HG03460 (cell line): ENCODE measurements around the gene ZNF616.
A peak's percentile ranks its signal among the peaks of the same experiment; 100 is the strongest.

Experiments used
- ATAC-seq: cut with Tn5 transposase; IDR thresholded peaks from one replicate; pipeline ENCODE4 v1.9.1; 2021; ENCODE audit not compliant: unreplicated experiment

The ZNF616 gene

DNA sequence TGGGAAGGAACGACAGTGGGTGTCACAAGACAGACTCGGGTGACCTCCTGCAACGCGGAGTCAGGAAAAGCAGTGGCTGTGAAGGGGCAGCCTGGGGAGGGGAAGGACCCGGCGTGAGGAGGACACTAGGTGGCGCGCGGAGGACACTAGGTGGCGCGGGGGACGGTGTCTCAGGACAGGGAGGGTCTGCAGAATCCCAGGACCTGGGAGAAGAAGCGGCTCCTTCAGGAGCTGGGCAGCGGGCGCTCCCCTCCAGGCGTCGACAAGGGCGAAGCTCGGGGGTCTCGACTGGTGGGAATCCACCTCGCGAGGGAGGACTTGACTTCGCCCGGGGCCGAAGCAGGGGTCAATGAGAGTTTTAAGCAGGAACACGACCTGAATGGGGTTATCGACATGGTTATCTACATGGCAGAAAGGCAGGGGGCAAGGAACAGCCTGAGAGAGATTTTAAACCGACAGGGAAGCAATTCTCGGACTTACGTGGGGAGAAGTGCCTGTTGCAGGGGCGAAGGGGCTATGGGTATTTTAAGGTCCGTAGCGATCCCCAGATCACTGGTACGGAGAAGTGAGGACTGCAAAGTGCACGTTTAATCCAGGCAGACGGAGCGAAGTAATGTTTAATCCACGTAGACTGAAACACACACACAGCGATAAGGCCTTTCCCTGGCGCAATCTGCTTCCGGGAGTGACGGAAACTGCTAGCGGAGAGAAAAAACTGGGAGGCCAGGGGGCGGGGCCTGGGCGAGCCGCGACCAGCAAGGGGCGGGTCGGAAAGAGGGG lies at the start of gene ZNF616:
ZNF616 (minus strand) TSS at position 687 of the 780 bp plus-strand sequence. CDS start 9,426 bp downstream, outside the sequence.
- ATAC-seq, result peak; percentile 77

DNA sequence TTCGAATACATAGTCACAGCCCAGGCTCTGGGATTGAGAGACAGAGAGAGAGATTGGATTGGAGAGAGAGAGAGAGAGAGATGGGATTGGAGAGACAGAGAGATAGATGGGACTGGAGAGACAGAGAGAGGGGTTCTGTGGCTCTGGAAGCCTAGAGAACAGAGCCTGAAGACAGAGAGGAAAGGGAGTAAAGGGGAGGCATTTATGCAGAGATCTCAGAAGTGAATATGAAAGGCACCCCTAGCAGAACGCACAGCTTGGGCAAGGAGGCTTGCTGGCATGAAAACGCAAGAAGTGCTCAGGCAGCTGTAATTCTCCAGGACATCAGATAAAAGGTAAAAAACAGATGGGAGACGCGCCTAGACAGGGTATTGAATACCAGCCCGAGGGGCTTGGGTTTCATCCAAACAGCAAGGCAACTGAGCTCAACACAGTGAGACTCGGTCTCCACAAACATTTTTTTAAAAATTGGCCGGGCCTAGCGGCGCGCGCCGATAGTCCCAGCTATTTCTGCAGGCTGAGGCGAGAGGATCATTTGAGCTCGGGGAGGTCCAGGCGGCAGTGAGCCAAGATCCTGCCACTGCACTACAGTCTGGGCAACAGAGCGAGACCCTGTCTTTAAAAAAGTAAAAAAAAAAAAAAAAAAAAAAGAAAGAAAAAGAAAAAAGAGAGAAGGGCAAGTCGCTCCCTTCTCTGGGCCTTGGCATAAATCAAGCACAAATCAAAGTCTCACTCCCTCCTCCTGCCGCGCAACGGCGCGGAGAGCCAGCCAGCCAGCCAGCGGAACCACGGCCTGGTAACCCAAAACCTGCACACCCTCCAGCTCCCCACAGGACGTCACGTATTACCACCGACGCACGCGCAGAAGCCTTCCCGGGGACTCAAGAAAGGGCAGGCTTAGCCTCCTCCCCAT lies 49.3 kb upstream of the ZNF616 start:
- no peak for ATAC-seq

DNA sequence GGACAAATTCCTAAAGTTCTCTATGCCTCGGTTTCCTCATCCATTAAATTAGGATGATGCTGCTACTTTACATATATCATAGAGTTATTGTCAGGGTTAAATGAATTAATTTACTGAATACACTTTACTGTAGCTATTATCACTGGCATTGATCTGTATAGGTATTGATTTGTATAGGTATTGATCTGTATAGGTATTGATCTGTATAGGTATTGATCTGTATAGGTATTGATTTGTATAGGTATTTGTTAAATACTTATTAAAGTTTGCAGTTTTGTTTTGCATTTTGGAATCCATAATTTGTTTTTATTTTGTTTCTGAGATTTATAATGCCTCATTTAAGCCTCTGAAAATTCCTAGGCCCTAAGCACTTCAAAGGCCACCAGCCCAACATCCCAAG lies 47.7 kb upstream of the ZNF616 start:
- no peak for ATAC-seq

DNA sequence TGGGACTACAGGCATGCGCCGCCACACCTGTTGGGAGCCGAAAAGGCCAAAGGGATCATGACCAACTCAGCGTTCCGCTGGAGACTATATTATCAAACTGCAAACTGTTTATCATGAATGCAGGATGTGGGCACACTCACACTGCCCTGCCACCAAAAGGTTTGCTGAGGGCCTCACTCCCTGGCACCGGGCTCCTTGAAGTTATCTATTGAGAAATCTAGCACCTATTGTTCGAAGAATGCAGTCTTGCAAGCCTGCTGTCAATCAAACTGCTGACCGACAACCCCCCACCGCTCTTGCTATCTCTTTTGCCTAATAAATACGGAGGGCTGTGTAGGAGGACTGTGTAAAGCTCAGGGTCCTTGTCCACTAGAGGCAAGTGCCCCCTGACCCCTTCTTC lies 36.8 kb upstream of the ZNF616 start:
- ATAC-seq, result no peak

DNA sequence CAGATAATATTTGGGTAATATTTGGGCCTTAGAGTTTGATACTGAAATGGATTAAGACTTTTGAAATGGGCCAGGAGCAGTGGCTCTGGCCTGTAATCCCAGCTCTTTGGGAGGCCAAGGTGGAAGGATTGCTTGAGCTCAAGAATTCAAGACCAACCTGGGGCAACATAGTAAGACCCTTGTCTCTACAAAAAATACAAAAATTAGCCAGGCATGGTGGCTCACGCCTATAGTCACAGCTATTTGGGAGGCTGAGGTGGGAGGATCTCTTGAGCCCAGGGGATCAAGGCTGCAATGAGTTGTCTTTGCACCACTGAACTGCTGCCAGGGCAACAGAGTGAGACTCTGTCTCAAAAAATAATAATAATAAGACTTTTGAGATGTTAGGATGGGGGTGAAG lies 32.6 kb upstream of the ZNF616 start:
- no peak for ATAC-seq

DNA sequence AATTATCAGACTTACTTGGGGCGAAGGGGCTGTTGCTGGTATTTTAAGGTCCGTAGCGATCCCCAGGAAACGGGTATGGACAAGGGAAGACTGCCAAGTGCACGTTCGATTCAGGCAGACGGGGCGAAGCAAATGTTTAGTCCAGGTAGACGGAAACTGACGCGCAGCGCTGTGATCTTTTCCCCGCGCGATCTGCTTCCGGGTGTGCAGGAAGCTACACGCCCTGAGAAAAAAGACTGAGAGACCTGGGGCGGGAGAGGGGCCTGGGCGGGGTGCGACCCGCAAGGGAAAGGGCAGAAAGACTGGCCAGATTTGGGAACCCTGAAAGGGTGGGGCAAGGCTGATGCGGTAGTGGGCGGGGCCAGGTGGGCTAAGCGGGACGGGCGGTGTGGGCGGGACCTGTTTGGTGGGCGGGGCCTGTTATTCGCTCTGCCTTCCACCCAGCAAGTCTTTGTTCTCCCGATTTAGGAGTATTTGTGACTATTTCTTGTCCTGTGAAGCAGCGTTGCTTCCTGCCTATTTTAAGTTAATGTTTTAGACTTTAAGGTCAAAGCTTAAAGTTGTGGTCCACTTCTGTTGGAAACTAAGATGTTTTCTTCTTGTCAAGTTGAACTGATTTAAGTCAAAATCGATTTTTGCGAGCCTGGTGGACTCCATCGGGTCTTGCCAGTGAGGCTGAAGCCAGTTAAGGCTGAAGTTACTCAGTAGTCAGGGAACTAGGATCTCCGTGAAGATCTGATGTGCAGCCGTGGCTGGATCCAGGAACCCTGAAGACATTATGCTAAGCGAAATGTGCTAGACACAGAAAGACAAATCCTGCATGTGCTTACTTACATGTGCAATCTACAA lies 31.8 kb upstream of the ZNF616 start, which contains the start of gene ZNF836:
ZNF836 (minus strand) TSS at position 301 of the 849 bp plus-strand sequence. CDS start 3,549 bp downstream, outside the sequence.
- peak; percentile 84 for ATAC-seq

DNA sequence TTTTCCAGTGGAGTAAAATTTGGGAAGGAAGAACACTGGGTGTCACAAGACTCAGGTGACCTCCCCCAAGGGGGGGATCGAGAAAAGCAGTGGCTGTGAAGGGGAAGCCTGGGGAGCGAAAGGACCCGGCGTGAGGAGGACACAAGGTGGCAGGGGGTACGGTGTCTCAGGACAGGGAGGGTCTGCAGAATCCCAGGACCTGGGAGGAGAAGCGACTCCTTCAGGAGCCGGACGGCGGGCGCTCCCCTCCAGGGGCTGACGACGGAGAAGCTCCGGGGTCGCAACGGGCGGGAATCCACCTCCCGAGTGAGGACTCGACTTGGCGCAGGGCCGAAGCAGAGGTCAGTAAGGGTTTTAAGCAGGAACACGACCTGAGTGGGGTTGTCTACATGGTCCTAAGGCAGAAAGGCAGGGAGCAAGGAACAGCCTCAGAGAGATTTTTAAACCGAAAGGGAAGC lies 31.2 kb upstream of the ZNF616 start:
- peak; percentile 6 for ATAC-seq

DNA sequence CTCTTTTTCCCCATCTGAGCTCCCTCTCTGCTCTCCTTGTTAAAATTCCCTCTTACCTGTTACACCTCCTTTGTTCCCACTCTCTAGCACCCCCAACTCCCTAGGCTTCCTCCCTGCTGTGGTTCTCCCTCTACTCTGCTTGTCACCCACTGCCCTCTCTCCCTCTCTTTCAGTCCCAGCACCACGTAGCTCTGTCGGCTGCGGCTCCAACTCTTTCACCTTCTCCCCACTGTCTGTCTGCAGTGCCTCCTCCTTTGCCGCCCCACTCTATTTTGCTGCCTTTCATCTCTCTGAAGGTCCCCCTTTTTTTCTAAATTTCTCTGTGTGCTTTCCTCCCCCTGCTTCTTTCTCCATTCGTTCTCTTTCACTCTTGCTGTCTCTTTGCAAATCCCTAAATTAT lies 30.6 kb upstream of the ZNF616 start:
- ATAC-seq, result no peak

DNA sequence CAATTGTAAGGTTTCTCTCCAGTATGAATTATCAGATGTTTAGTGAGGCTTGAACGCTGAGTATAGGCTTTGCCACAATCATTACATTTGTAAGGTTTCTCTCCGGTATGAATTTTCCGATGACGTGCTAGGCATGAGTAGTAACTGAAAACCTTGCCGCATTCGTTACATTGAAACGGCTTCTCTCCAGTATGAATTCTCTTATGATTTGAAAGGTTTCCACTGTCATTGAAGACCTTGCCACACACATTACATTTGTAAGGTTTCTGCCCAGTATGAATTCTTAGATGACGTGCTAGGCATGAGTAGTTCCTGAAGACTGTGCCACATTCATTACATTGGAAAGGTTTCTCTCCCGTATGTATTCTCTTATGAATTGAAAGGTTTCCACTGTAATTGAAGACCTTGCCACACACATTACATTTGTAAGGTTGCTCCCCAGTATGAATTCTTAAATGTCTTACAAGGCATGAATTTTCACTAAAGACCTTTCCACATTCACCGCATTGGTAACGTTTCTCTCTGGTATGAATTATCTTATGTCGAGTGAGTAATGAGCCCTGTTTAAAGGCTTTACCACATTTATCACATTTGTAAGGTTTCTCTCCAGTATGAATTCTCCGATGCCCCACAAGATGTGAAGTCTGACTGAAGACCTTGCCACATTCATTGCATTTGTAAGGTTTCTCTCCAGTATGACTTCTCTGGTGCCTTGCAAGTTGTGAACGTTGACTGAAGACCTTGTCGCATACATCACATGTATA lies 16.0 kb upstream of the ZNF616 start:
- ATAC-seq, result no peak

DNA sequence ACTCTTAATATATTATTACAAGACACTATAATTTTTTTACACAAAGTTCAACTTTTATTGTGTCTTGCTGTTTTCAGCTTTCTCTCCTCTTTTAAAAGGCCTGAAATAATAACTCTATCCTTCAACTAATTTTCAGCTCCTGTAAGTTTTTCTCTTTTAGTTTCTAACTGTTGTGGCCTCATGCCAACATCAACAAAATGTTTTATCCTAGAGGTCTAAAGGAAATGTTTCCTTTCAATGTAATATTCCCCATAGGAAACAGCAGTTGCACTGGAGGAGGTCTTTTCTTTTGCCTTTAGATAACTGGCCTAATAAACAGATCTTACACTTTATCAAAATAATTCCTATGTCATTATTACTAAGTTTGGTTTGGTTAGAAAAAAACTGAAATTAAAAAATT lies 8.5 kb upstream of the ZNF616 start:
- no peak for ATAC-seq

DNA sequence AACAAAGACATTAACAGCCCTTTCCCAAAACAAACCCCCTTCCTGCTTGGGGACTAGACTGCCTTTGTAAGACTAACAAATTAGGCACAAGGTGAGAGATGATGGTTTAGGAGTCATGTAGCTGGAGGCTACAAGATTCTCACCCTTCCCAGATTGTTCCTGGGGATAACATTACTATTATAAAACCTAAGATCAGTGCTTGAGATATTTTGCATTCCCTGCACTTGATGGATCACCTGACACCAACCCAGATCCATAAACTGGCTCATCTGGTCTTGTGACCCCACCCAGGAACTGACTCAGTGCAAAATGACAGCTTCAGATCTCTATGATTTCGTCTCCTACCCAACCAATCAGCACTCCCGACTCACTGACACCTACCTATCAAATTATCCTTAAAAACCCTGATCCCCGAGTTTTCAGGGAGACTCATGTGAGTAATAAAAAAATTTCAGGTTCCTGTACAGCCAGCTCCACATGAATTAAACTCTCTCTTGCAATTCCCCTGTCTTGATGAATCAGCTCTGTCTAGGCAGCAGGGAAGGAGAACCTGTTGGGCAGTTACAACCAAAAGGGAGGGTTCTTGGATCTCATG lies 2.4 kb upstream of the ZNF616 start:
- ATAC-seq, result no peak

DNA sequence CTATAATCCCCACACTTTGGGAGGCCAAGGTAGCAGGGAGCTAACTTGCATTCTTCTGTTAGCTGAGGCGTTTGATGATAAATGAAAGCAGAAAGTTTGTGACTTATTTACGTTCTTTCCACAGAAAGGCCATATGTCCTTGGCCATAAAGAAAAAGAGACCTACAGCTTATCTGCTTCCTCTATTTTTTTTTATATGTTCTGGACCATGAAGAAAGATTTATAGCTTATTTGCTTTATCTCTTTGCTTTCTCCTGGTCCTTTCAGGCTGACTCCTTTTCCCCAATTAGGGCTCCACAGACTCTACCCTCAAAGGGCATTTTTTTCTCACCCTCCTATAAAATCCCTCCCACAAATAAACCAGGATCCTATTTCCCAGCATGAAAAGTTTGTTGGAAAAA lies 1.5 kb upstream of the ZNF616 start:
- ATAC-seq, result no peak

DNA sequence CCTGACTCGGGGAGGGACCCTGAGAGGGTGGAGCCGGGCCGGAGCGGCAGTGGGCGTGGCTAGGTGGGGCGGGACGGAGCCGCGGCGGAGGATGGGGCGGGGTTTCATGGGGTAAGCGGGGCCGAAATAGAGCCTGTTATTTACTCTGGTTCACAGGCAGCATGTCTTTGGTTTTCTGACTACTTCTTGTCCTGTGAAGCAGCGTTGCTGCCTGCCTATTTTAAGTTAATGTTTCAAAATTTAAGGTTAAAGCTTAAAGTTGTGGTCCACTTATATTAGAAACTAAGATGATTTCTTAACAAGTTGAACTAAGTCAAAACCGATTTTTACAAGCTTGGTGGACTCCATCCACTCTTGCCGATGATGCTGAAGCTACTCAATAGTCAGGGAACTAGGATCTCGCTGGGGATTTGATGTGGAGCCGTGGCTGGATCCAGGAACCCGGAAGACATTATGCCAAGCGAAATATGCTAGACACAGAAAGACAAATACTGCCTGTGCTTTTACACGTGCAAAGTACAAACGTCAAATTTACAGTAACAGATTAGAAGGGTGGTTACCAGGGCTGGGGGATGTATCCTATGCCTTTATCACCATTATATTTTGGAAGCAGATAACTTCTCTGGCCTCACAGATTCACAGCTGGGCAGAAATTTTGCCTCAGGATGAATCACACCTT lies 433 bp upstream of the ZNF616 start:
- peak; percentile 94 for ATAC-seq

DNA sequence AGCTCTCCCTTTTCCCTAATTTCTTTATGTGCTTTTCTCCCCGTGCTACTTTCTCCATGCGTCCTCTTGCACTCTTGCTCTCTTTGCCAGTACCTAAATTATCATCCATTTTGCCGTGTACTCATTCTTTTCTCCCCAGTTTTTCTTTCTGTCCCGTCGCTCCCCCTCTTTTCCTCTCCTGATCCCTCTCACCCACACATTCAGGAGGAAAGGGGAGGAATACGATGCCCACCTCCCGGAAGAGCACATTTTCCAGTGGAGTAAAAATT lies 821 bp downstream of the ZNF616 start:
- ATAC-seq, result no peak

DNA sequence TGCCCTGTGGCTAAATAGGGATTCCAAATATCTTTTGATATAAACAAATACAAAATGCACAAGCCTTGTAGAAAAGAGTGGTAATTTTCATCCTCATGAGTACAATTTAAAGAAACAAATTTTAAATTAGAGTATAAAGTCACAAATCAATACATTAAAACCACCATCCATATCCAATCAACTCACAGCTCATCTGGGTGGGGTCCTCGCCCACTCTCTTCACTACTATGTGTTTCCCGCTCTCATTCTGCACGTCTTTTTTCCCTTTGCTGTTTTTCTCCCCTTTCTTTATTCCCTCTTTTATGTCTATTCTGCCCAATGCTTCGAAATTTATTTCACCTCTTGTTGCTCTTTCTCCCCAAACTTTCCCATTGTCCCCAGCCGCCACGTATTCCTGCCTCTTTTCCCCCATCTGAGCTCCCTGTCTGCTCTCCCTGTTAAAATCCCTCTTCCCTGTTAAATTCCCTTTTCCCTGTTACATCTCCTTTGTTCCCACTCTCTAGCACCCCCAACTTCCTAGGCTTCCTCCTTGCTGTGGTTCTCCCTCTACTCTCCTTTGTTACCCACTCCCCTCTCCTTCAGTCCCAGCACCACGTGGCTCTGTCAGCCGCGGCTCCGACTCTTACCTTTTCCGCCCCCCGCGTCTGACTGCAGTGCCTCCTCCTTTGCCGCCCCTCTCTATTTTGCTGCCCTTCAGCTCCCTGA lies 1.3 kb downstream of the ZNF616 start:
- no peak for ATAC-seq

DNA sequence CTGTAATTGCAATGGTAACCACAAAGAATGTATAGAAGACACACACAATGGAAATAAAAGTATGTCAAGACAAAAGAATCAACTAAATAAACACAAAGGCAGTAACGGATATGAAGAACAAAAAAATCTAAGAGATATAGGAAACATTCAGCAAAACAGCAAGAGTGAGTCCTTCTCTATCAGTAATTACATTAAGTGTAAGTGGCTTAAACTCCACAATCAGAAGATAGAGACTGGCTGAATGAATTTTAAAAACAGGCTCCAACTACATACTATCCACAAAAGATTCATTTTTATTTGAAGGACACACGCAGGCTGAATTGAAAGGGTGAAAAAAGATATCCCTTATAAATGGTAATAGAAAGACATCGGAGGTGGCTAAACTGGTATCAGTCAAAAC lies 19.5 kb downstream of the ZNF616 start:
- ATAC-seq, result no peak

DNA sequence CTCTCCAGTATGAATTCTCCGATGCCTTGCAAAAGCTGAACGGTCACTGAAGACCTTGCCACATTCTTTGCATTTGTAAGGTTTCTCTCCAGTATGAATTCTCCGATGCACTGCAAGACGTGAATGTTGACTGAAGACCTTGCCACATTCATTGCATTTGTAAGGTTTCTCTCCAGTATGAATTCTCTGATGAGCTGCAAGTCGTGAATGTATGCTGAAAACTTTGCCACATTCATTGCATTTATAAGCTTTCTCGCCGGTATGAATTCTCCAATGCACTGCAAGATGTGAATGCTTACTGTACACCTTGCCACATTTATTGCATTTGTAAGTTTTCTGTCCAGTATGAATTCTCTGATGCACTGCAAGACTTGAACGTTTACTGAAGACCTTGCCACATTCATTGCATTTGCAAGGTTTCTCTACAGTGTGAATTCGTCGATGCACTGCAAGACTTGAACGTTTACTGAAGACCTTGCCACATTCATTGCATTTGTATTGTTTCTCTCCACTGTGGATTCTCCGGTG lies 24.1 kb downstream of the ZNF616 start:
- no peak for ATAC-seq

DNA sequence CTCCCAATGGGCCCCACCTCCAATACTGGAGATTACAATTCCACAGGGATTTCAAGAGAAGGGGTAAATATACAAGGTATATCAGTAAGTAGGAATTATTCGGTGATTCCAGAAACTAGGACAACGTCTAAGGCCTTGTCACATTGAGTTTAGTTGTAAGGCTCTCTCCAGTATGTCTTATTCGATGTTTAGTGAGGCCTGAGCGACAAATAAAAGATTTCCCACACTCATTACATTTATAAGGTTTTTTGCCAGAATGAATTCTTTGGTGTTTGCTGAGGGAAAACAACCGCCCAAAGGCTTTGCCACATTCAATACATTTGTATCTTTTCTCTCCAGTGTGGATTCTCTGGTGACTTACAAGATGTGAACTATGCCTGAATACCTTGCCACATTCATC lies 25.0 kb downstream of the ZNF616 start:
- no peak for ATAC-seq

DNA sequence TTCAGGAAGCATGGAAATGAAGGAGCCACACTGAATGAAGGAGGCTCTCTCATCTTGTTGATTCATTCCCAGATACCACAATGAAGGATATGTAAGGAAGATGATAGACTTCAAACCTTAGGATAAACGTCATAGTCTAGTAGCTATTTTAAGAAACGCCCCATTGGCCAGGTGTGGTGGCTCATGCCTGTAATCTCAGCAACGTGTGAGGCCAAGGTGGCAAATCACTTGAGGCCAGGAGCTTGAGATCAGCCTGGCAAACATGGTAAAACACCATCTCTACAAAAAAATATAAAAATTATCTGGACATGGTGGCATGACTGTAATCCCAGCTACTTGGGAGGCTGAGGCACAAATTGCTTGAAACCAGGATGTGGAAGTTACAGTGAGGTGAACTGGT lies 27.1 kb downstream of the ZNF616 start:
- ATAC-seq, result no peak
